GM19193 (cell line): Measurements from ENCODE around the gene SLC35B1.

Experiments
- POLR2A ChIP-seq: IDR thresholded peaks from 4 replicates; pipeline ENCODE4 v1.6.1; 2011; ENCODE audit not compliant: insufficient read depth, insufficient read length; ENCODE audit errors: extremely low read depth

SLC35B1 gene

DNA sequence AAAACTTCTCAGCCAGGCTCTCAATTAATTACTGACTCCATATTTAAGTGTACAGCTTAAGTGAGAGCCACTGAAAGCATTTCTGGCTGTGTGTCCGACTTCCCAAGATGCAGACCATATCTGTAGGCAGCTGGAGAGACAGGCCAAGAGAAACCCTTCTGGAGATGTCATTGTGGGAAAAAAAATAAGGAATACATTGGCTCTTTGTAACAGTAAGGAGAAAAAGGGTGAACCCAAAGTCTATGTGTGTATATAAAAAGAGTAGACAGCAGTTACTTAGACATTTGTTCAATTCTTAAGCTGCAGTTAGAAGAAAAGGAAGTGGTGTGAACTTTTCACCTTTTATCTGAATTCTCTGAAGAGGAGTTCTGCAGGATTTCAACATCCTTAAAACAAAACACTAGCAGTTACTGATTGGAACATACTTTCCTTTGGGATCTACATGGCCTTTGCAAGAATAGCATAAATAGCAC is 34.4 kb upstream of the SLC35B1 start:
- TF ChIP-seq POLR2A = no peak

DNA sequence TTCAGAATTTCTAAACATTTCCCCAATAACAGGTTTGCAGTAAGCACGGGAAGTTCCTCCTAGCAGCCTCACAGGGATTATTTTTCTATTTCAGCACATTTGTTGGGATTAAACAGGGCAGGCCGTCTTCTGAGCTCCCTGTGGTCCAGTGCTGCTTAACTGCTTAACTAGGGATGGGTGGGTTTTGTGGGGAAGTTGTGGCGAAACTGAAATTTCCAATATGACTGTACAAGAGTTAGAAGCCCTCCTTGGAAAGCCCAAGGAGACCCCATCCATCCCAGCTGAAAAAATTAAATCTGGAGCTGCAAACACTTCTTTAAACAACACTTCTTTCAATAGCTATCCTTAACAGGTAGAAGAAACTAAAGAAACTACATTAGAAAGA is 33.9 kb upstream of the SLC35B1 start:
- no peak for TF ChIP-seq POLR2A

DNA sequence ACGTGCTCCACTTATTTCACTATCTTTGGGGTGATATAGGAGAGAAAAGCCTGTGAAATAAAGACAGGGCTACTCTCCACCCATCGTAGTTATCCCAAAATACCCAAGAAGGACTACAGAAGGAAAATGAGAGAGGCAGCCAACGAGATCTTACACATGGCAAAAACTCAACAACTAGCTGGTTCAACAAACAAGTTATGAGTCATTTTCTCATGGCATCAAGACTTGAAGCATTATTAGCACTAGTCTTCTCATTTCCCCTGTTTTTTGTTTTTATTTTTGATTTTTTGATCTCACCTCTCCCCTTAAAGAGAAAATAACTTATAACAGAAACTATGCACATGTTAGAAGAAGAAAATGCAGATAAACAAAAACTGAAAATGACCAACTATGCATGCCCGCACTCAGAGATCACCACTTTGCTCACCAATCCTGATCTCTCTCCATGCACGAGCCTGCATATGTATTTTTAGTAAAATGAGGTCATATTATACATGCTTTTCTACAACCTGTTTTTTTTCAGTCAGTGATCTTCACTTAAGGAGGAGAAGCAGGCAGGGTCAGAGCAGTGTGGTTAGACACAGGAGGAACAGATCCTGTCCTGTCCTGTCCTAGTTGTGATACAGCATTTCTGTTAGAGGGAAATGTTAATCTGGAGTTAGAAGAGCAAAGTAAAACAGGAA is 33.4 kb upstream of the SLC35B1 start:
- no peak for TF ChIP-seq POLR2A

DNA sequence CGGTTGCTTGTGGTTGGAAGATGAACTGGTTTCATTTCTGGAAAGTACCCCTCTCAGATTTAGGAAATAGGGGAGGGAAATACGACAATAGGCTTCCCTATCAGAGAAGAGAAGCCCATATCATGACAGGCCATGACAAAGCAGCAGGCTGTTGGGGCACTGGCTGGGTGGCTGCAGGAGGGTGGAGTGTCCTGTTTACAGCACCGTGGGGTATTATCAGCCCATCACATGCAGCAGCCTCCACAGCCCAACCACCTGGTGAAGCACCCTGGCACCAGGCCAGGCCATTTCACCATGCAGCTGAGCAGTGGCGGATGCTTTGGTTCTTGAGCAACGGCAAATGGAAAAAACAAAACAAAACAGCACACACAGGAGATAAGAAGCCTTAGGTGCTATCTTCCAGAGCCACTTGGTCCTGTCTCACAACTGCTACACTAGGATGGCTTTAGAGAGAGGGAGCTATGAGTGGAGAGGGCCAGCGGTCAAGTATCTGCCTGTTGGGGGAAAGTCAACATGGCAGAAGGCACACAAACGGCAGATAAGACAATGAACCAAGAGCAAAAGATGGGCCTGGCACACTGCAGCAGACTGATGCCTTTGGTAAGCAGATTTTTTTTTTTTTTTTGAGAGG is 32.0 kb upstream of the SLC35B1 start:
- peak; percentile 27 for TF ChIP-seq POLR2A

DNA sequence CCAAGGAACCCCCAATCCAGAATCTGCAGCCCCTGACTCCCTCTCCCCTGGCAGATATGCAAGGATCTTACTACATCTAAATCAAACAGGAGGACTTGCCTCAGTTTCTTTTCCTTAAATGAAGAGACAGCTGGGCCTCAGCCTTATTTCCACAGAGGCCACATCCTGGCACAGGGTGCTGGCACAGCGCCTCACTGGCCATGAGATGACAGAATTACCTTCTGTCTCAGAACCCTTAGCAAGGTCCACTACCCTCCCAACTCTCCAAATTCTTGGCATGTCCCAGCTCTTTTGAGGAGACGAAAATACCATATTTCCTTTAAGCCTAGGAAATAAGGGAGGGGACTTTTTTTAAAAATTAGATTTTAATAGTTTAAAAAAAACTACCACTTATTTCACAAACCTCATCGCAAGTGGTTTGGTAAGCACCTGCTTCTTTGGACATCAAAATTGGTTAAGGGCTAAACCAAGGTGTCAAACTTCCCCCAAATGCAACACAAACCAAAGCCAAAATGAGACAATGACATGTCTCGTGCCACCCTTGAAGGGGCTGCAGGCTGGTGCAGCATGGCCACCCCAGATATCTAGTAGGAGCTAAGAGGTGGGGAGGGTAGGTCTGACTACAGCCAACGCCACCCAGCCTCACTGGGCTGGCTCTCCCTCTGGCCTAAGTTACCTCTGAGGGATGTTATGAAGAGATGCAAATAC is 30.8 kb upstream of the SLC35B1 start:
- TF ChIP-seq POLR2A = no peak

DNA sequence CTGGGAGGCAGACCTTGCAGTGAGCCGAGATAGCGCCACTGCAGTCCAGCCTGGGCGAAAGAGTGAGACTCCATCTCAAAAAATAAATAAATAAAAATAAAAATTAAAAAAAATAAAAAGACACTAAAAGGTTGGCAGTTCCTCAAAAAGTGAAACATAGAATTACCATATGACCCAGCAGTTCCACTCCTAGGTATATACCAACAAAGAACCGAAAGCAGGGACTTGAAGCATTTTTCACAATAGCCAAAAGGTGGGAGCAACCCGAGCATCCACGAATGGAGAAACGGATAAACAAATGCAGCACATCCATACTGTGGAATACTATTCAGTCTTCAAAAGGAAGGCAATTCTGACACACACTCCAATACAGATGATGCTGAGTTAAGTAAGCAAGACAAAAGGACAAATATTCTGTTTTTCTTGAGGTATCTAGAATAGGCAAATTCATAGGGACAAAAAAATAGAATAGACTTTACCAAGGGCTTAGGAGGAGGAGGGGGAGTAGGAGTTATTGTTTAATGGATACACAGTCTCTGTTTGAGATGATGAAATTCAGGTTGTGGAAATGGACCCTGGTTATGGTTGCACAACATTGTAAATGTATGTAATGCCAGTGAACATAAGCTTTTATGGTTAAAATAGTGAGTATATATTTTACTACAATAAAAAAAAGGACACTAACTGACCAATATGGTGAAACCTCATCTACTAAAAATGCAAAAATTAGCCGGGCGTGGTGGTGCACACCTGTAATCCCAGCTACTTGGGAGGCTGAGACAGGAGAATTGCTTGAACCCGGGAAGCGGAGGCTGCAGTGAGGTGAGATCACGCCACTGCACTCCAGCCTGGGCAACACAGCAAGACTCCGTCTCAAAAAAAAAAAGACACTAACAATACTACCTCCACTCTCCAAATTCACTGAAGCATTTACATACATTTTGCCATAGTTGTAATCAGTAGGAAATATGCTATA is 27.0 kb upstream of the SLC35B1 start:
- TF ChIP-seq POLR2A = no peak

DNA sequence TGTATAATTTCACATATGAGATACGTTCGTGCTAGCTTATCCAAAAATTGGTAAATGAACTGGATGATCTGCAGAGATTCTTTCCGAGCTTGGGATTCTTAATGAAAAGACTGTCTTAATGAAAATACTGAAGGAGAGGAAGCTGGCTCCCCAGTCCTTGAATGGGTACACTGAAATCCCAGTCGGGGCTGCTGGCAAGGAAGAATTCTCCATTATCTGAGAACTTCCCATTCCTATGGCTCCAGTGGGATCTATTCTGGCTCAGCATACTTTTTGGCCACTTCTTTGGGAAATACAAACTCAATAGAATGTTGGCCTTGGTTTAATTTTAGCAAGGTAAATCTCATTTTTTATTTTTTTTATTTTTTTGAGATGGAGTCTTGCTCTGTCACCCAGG is 23.7 kb upstream of the SLC35B1 start:
- TF ChIP-seq POLR2A = no peak

DNA sequence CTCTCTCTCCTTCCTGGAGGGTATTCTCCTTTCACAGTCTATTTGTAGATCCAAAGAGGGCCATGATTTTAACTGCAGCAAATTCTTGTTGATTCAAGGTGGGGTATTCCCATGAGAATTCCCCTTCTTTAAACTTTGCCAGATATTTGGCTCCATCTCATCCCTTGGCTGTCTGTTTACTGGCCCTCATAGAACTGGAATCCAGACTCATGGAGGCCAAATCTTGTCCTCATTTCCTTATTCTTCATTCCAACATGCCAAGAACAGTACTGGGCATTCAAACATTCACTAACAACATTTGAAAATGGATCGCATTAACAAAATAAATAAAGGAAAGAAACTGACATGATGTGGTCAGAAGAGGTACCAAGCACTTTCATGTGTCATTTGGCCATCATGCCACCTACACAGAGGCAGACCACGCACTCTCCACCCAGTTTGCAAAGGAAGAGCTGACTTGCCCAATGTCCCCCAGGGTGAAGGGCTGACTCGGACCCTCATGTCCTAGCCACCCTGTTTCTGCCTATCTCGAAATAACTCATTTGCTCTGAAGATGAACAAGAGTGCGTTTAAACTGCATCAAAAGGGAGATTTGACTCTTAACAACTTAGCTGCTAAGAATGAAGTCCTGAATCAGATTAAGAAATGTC is 23.1 kb upstream of the SLC35B1 start:
- no peak for TF ChIP-seq POLR2A

DNA sequence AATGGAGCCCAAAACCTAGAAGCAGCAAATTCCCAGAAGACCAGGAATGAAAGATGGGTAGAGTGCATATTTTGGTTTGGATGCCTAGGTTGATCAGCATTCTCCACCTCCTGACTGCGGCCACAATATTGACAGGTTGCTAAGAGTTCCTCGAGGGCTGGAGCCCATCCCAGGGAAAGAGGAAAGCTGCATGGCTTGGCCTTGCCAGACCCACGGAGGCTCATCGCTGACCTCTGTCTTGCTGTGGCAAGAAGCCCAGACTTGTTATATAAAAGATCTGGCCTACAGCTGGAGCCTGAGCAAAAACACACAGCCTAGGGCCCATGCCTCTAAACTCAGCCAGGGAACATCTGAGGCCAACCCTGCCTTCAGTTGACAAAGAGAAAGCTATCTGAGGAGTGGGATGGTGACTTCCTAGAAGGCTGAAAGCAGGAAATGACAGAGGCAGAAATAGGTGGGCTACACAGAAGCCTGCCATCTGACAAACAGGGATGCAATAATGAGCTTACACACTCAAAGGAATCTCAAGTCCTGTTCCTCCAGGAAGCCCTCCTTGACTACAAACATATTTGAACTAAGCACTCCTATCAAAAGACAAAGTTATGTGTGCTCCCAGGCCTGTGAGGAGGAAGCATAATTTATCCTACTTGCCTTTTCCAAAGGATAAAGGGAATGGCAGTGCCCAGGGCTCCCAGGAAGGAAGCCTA is 22.5 kb upstream of the SLC35B1 start:
- TF ChIP-seq POLR2A = no peak

DNA sequence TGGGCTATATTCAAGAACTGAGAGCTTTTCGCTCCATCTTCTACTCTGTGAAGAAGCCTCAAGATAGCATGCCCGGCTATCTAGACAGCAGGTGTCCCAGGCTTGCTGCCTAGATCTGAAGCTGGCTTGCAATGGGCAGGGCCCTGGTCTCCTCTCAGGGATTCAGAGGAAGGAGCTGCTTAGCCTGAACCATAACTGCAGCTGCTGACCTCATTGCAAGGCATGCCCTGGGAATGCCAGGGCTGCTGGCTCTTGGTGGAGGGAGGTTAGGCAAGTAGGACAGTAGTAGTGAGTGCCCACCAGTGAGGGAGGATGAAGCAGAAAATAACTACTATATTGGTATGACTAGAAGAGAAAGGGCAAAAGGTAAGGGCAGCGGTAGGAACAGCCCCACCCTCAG is 21.3 kb upstream of the SLC35B1 start:
- no peak for TF ChIP-seq POLR2A

DNA sequence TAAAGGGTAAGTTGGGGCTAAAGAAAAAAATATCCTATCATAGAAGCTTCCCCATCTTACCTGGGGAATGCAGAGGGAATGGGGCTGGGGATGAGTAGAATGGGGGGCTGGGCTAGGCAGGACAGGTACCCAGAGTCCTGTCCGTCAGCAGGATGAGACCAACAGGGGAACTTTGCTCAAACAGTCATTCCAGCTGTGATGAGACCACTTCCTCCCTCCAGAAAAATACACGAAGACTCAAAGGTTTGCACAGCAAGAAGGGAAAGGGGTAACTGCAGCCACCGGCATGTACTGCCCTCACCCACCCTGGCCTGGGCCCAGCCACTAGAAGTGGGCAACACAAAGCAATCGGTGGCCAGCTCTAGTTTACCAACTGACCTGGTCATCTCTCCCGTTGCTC is 20.7 kb upstream of the SLC35B1 start:
- no peak for TF ChIP-seq POLR2A

DNA sequence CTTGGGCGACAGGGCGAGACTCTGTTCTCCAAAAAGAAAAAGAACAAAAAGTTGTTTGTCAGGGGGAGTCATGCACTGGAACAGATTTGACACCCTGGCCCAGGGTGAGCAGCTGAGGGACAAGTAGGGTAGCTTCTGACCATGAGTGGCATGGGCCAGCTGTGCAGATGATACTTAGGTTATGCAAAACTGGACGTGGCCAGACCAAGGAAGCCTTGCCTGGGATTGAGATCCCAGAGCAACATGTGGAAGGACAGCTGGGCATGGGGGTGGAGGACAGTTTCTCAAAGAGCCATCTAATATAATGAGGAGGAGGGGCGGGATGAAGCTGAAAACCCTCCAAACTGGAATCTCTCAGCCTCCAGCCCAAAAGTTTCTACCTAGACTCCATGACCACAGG is 19.6 kb upstream of the SLC35B1 start:
- no peak for TF ChIP-seq POLR2A

DNA sequence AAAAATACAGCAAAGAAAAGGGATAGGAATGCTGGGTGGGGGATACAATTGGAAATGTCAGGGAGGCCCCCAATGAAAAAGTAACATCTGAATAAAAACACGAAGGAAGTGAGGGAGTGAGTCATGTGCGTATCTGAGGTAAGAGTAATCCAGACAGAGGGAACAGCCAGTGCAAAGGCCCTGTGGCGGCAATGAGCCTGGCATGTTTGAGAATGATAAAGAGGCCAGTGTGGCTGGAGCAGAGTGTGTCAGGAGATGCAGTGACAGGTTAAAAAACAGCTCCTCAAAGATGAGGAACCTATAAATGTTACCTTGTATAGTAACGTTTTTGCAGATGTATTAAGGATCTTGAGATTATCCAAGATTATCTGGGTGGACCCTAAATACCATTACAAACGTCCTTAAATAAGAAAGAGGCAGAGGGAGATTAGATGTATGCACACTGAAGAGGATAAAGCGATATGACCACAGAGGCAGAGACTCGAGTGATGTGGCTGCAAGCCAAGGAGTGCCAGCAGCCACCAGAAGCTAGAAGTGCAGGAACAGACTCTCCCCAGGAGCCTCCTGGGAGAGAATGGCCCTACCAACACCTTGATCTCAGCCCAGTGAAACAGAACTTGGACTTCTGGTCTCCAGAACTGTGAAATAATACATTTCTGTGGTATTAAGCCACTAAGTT is 17.8 kb upstream of the SLC35B1 start:
- TF ChIP-seq POLR2A = no peak
